Measurements from ENCODE around the gene ARHGAP33. TPM values are rescaled to one million over a fixed set of nuclear protein-coding genes. Genes with fewer than 3 reads are reported as not detected.

The ARHGAP33 gene
- total and polyA plus RNA-seq, 4 donors = 3.1 to 16.6 (median 12.2) TPM

DNA sequence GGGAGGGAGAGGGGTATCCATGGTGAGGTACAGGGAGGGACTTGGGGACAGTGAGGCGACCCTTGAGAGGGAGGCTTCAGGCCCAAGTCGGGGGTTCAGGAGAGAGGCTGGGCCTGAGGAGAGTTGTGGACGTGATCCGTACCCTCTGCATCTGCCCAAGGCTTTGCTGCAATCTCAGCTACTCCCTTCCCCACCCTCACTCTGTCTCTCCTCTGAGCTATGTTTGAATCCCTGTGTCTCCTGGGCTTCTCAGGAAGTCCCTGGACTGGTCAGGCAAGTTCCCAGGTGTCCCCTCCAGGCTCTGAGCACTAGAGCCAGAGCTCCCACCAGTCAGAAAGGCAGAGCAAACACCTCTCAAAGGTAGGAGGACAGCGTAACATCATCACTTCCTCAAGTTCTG is 25.2 kb upstream of the ARHGAP33 start:
- no peak overlapping the region for H3K27ac ChIP-seq (ENCODE audit: low read depth in 1 of 2, low read length in 1 of 2)

DNA sequence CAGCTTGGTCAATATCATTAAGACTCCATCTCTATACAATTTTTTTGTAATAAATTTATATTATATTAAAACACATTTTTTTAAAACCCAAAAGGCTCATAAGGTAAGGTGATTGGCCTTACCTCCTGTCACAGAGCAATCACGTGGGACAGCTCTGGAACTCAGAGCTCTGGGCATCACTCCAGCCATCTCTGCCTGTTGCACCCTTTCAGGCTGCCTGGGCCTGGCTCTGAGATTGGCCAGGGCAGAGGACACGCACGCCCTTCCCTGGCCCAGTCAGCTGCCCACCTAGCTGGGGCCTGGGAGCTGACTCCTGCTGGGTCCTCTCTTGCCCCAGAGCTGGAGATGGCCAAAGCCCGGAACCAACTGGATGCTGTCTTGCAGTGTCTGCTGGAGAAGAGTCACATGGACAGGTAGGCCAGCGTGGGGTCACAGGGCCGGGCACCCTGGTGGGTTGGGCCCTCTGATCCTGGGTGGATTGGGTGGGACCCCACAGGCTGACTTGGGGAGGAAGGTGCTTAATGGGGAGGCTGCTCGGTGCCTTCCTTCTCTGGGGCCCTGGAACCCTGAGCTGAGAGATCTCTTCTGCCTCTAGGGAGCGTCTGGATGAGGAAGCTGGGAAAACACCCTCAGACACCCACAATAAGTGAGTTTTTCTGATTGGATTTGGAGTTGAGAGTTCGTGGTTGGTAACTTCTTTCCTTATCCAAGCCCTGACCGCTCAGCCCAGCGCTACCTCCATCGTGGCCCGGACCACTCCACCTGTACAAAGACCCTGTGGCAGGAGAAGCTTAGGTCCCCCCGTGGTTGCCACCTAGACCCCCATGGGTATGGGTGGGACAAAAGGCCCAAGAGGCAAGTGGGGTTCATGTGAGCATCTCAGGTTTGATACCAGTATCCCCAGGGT is 23.3 kb upstream of the ARHGAP33 start:
- H3K4me3 ChIP-seq = no peak overlapping the region
- H3K4me1 ChIP-seq (ENCODE audit: control insufficient read depth in 5 of 5, insufficient read depth in 5 of 5, low read length in 5 of 5) = peaks cover 0 to 30% (median 12%) of the 10 kb centered on the region in 5 donors
- 91 to 94% methylated on average over 14 of the region's 14 CpGs for WGBS, 2 donors
- peak overlapping the region in 1 of 2 donors; percentile 32 for H3K27ac ChIP-seq (ENCODE audit: low read depth in 1 of 2, low read length in 1 of 2)
- ATAC-seq (ENCODE audit: insufficient read depth, low FRiP score) (no peak), DNase-seq (no peak)
- no peak overlapping the region for H3K9ac ChIP-seq (ENCODE audit: insufficient read depth in 1 of 2, low read length in 2 of 2)
- peaks cover 0 to 4% (median 0%) of the 10 kb centered on the region in 3 donors for H3K27me3 ChIP-seq (ENCODE audit: control insufficient read depth in 3 of 3, insufficient read depth in 3 of 3, low read length in 2 of 3)
- TF ChIP-seq, protein P1, sequence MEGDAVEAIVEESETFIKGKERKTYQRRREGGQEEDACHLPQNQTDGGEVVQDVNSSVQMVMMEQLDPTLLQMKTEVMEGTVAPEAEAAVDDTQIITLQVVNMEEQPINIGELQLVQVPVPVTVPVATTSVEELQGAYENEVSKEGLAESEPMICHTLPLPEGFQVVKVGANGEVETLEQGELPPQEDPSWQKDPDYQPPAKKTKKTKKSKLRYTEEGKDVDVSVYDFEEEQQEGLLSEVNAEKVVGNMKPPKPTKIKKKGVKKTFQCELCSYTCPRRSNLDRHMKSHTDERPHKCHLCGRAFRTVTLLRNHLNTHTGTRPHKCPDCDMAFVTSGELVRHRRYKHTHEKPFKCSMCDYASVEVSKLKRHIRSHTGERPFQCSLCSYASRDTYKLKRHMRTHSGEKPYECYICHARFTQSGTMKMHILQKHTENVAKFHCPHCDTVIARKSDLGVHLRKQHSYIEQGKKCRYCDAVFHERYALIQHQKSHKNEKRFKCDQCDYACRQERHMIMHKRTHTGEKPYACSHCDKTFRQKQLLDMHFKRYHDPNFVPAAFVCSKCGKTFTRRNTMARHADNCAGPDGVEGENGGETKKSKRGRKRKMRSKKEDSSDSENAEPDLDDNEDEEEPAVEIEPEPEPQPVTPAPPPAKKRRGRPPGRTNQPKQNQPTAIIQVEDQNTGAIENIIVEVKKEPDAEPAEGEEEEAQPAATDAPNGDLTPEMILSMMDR (IDR thresholded peaks at IDR 0.05; ENCODE audit: control extremely low read depth, extremely low read depth) = no peak
- peaks cover 0 to 26% (median 12%) of the 10 kb centered on the region in 4 donors for H3K36me3 ChIP-seq (ENCODE audit: control insufficient read depth in 4 of 4, insufficient read depth in 4 of 4, low read length in 4 of 4)
- peaks cover 0 to 1% (median 0%) of the 10 kb centered on the region in 4 donors for H3K9me3 ChIP-seq (ENCODE audit: control insufficient read depth in 4 of 4, insufficient read depth in 3 of 4, low read length in 3 of 4)

More for the DNA sequence above, 25.2 kb upstream of the ARHGAP33 start:
- Histone ChIP-seq H3K9me3 (ENCODE audit: control insufficient read depth in 4 of 4, insufficient read depth in 3 of 4, low read length in 3 of 4) (peaks cover 0 to 1% (median 0%) of the 10 kb centered on the region in 4 donors), H3K9ac (ENCODE audit: insufficient read depth in 1 of 2, low read length in 2 of 2) (no peak overlapping the region), H3K36me3 (ENCODE audit: control insufficient read depth in 4 of 4, insufficient read depth in 4 of 4, low read length in 4 of 4) (peaks cover 0 to 26% (median 12%) of the 10 kb centered on the region in 4 donors), H3K27me3 (ENCODE audit: control insufficient read depth in 3 of 3, insufficient read depth in 3 of 3, low read length in 2 of 3) (peaks cover 0 to 3% (median 0%) of the 10 kb centered on the region in 3 donors), H3K4me3 (no peak overlapping the region), H3K4me1 (ENCODE audit: control insufficient read depth in 5 of 5, insufficient read depth in 5 of 5, low read length in 5 of 5) (peaks cover 0 to 23% (median 8%) of the 10 kb centered on the region in 5 donors)
- TF ChIP-seq, protein P1 (IDR thresholded peaks at IDR 0.05; ENCODE audit: control extremely low read depth, extremely low read depth) = no peak
- 82 to 90% methylated on average over 5 of the region's 5 CpGs for WGBS, 2 donors
- no peak for ATAC-seq (ENCODE audit: insufficient read depth, low FRiP score)
- no peak for DNase-seq

DNA sequence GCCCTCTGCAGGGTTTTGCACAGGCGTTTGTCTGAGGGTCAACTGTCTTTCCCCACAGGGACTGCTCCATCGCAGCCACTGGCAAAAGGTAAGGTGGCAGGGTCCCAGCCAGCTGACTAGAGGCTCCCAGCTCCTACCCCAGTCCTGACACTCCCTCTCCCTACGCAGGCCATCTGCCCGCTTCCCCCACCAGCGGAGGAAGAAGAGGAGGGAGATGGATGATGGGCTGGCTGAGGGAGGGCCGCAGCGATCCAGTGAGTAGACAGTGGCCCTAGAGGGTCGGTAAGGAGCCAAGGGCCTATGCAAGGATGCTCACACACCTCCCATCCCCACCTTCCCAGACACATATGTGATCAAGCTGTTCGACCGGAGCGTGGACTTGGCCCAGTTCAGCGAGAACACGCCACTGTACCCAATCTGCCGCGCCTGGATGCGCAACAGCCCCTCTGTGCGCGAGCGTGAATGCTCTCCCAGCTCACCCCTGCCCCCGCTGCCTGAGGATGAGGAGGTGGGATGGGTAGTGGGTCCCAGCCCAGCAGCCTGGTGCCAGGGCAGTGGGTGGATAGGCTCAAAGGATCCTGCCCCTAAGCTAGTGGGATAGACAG is 22.5 kb upstream of the ARHGAP33 start:
- ATAC-seq (ENCODE audit: insufficient read depth, low FRiP score) (no peak), DNase-seq (no peak)
- TF ChIP-seq, protein P1 (IDR thresholded peaks at IDR 0.05; ENCODE audit: control extremely low read depth, extremely low read depth) = no peak
- Histone ChIP-seq H3K27me3 (ENCODE audit: control insufficient read depth in 3 of 3, insufficient read depth in 3 of 3, low read length in 2 of 3) (peaks cover 0 to 4% (median 0%) of the 10 kb centered on the region in 3 donors), H3K4me1 (ENCODE audit: control insufficient read depth in 5 of 5, insufficient read depth in 5 of 5, low read length in 5 of 5) (peaks cover 0 to 34% (median 14%) of the 10 kb centered on the region in 5 donors), H3K9ac (ENCODE audit: insufficient read depth in 1 of 2, low read length in 2 of 2) (no peak overlapping the region), H3K36me3 (ENCODE audit: control insufficient read depth in 4 of 4, insufficient read depth in 4 of 4, low read length in 4 of 4) (peaks cover 0 to 26% (median 10%) of the 10 kb centered on the region in 4 donors), H3K27ac (ENCODE audit: low read depth in 1 of 2, low read length in 1 of 2) (no peak overlapping the region), H3K9me3 (ENCODE audit: control insufficient read depth in 4 of 4, insufficient read depth in 3 of 4, low read length in 3 of 4) (peaks cover 0 to 1% (median 0%) of the 10 kb centered on the region in 4 donors), H3K4me3 (no peak overlapping the region)
- WGBS, 2 donors = 95 to 96% methylated on average over 18 to 20 of the region's 20 CpGs

Data from lung (tissue), 12 donors.